SKM-1 (cell line): ENCODE measurements around the gene ZNF717.
"Not testable (repeated sequence)": the region's sequence is repeated elsewhere in the genome, so short reads cannot be mapped to it uniquely, and the experiment has no call there.

ENCODE experiments used
- DNase-seq: peaks from one replicate; lab custom pipeline; 2025; ENCODE audit not compliant: unreplicated experiment; lab: John Stamatoyannopoulos, UW

ZNF717 gene

DNA sequence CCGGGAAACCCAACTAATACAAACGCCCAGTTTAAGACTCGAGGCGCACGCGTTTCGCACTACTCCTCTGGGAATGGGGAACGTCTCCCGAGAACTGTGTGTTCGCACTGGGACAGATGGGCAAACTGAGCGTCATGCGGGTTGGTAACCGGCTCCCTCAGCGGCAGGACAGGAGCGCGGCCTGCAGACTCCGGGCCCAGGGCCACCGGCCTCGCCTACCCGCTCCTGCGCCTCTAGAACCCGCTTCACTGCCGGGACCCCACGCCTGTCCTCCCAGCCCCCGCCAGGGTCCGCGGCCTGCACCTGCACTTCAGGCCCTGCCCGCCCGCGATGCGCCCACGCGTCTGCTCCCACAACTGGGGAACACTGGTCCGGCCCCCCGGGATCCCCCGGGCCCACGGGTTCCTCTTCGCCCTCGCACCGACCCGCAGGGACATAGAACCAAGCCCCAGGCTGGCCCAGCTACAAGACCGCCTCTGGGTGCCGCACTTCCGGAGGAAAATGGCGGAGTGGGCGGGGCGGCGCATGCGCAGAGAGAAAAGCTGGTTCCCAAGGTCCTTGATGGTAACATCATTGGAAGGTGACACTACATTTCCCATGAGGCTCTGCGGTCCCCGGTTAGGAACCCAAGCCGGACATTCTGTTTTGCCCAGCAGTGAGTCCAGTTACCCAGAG, at the start of gene ZNF717:
ZNF717 (minus strand) TSS at position 469 of the 675 bp plus-strand sequence. CDS start 2,187 bp downstream, outside the sequence.
- peak; percentile 9 for DNase-seq

- not testable (repeated sequence) for DNase-seq
Observed at GRCh38 chr3:75831076-75831475, 45.7 kb upstream of the ZNF717 start.

DNA sequence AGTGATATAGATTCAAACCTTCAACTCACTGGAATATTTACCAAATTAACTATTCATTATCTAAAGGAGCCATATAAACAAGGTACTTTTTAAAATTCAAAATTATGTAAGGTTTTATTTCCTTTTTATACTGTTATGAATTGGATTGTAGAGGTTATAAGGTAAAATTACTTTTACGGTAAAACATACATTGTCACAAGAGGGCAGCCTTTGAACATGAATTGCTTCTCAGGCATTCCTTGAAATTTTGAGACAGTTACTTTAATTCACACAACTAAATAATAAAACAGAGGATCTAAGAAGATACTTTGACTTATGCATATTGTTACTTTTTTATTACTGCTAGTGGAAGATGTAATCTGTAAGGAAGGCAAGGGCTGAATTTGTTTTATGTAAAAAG, 32.7 kb upstream of the ZNF717 start:
- not testable (repeated sequence) for DNase-seq

GRCh38 chr3:75816287-75817180, 31.2 kb upstream of the ZNF717 start:
- DNase-seq = not testable (repeated sequence)

GRCh38 chr3:75814797-75815196, 29.4 kb upstream of the ZNF717 start:
- DNase-seq = no peak

- no peak for DNase-seq
Observed at GRCh38 chr3:75782506-75782905, 2.8 kb downstream of the ZNF717 start.

DNA sequence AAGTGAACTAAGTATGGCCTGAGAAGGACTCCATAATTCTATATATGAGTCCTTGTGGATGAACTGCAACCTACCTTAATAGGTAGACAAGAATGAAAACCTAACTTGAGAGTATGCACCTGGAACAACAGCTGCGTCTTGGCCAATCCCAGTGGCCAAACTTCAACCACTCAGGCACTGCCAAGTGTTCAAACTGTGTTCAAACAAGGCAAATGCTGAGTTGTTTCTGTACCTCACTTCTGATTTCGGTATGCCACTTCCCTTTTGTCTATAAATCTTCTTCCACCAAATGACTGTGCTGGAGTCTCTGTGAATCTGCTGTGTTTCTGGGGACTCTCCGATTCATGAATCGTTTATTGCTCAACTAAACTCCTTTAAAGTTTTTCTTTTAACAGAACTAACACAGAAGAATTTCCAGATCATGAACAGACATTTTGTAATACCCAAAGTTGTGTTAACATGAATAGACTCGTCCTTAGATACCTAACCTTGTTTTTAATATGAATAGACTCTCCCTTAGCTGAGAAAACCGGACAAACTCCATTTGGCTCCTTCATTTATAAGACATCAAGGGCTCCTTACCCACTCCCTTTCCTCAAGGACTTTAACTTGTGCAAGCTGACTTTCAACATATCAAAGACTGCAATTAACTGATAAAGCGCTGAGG, 4.1 kb downstream of the ZNF717 start:
- no peak for DNase-seq

DNA sequence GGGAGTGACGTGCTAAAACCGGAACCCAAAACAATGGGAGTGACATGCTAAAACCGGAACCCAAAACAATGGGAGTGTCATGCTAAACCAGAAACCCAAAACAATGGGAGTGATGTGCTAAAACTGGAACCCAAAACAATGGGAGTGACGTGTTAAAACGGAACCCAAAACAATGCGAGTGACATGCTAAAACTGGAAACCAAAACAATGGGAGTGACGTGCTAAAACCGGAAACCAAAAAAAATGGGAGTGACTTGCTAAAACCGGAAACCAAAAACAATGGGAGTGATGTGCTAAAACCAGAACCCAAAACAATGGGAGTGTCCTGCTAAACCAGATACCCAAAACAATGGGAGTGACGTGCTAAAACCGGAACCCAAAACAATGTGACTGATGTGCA, 7.6 kb downstream of the ZNF717 start:
- not testable (repeated sequence) for DNase-seq

DNA sequence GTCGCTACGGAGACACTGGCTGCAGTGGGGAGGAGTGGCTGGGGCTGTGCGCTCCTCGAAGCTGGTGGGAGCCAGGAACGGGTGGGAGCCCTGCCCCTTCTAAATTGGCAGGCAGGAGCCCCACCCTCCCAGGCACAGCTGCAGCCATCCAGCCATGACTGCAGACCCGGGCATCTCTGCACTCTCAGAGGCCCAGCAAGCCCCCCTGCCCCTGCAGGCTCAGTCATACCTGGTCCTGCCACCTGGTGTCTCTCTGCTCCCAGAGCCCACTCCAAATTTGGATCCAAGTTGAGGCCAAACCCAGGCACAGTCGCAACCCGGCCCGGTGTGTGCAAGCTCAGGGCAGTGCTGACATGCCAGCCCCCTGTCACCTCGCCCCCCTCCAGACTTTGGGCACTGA, 13.7 kb downstream of the ZNF717 start:
- not testable (repeated sequence) for DNase-seq

DNA sequence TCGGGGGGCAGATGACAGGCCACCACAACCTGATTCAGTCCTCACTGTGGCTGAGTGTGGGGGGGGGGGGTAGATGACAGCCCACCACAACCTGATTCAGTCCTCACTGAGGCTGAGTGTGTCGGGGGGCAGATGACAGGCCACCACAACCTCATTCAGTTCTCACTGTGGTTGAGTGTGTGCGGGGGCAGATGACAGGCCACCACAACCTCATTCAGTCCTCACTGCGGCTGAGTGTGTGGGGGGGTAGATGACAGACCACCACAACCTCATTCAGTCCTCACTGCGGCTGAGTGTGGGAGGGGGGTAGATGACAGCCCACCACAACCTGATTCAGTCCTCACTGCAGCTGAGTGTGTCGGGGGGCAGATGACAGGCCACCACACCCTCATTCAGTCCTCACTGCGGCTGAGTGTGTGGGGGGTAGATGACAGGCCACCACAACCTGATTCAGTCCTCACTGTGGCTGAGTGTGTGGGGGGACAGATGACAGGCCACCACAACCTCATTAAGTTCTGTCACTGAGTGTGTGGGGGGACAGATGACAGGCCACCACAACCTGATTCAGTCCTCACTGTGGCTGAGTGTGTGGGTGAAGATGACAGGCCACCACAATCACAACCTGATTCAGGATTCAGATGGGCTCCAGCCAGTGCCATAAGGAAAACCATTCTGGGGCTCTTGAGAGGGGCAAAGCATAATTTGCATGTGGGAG, 16.9 kb downstream of the ZNF717 start:
- no peak for DNase-seq

- DNase-seq = no peak
Observed at GRCh38 chr3:75737831-75738493, 47.4 kb downstream of the ZNF717 start.

DNA sequence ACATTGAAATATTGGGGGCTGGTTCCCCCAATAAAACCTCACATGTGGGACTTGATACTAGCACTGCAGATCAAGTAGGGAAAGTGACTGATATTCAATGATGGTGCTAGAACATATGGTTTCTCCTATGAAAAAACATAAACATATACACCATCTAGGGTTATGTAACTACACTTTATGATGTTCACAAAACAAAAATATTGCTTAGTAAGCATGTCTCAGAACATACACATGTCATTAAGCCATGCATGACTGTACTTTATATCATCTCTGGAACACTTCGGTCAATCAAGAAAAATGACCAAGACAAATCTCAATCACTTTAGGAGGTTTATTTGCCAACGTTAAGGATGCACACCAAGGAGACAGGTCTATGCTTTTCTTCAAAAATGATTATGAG, 57.4 kb downstream of the ZNF717 start:
- no peak for DNase-seq

- no peak for DNase-seq
Observed at GRCh38 chr3:75692061-75692460, 93.3 kb downstream of the ZNF717 start.

GRCh38 chr3:75687323-75687722, 98.0 kb downstream of the ZNF717 start:
- no peak for DNase-seq
